ENCODE results near the gene SPRTN.

Gene SPRTN, protein sequence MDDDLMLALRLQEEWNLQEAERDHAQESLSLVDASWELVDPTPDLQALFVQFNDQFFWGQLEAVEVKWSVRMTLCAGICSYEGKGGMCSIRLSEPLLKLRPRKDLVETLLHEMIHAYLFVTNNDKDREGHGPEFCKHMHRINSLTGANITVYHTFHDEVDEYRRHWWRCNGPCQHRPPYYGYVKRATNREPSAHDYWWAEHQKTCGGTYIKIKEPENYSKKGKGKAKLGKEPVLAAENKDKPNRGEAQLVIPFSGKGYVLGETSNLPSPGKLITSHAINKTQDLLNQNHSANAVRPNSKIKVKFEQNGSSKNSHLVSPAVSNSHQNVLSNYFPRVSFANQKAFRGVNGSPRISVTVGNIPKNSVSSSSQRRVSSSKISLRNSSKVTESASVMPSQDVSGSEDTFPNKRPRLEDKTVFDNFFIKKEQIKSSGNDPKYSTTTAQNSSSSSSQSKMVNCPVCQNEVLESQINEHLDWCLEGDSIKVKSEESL

DNA sequence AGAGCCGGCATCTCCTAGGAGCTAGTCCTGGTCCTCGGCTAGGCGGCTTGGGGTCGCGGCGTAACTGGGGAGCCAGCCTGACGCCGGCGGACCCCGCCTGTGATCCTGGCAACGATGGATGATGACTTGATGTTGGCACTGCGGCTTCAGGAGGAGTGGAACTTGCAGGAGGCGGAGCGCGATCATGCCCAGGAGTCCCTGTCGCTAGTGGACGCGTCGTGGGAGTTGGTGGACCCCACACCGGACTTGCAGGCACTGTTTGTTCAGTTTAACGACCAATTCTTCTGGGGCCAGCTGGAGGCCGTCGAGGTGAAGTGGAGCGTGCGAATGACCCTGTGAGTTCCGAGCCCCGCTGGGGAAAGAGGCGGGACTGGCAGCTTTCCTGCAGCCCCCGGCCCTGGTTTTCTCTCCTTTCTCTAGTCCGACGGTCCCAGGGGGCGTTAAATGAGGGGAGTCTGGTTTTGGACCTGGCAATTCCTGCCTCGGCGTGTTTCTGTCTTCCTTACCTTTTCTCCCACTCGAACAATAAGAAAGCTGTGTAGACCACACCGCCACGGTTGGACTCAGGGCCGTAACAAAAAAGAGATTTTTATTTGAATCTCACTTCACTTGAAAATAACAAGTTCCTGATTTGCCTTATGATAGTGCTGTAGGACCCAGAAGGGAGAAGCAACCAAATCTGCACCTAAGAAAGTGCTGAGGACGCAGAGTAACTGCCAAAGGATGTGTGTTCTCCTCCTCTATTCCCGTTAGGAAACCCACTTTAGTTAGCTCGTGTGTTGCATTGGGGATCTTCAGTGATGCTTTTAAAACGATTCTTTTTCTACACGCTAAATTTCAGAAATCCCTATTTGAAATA, at the start of gene SPRTN:
Gene SPRTN, plus strand, starts transcription at position 24 of the 859 bp plus-strand sequence. Its CDS starts 91 bp downstream, at position 115.
- peak; percentile 95 for DNase-seq (ENCODE audit: insufficient read length, low spot score)
- FAIRE-seq, result peak; percentile 64

DNA sequence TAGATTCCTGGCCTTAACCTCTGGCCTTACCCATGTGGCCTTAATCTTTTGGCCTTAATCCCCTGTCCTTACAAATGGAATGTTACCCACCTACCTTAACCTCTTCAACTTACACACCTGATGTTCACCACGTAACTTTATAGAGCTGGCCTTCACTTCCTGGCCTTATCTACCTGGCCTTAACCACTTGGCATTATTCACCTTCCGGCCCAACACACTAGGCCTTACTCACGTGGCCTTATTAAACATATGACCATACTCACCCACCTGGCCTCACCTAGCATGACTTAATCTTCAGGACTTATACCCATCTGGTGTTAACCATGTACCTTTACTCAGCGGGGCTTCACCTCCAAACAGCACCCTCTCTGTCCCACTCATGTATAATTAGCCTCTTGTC, 42.2 kb upstream of the SPRTN start:
- DNase-seq (ENCODE audit: insufficient read length, low spot score) (no peak), FAIRE-seq (no peak)

DNA sequence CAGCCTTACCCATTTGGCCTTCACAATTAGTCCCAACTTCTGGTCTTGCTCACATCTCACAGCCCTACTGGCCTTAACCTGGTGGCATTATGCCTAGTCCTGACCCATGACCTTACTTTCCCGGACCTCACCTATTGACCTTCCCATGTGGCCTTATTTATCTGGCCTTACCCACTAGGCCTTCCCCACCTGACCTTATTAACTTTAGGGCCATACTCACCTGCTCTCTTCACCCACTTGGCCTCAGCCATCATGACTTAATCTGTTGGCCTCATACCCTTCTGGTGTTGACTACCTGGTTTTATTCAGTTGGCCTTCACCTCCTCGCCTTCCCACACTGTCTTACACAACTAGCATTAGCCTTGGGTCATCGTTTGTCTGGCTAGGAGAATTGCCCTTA, 36.1 kb upstream of the SPRTN start:
- FAIRE-seq, result no peak
- no peak for DNase-seq (ENCODE audit: insufficient read length, low spot score)

DNA sequence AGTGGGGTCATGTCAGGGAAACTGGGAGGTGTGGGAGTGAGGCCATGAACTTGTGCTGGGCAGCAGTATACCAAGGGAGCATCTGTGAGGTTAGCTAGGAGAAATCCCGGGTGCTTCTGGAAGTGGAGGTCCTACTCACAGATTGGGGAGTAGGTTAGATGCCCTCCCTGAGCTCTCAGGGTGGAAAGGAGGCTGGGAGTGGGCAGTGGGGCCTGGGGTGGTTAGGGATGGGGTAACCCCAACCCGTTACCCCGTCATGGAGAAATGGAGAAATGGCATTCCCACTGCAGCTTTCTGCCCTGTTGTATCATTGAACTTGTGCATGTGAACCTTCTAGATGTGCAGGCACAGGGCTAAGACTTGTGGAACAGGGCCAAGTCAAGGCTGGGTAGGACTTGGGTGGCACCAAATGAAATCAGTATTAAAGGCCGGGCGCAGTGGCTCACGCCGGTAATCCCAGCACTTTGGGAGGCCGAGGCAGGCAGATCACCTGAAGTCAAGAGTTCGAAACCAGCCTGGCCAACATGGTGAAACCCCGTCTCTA, 27.6 kb upstream of the SPRTN start:
- DNase-seq (ENCODE audit: insufficient read length, low spot score) (no peak), FAIRE-seq (no peak)

DNA sequence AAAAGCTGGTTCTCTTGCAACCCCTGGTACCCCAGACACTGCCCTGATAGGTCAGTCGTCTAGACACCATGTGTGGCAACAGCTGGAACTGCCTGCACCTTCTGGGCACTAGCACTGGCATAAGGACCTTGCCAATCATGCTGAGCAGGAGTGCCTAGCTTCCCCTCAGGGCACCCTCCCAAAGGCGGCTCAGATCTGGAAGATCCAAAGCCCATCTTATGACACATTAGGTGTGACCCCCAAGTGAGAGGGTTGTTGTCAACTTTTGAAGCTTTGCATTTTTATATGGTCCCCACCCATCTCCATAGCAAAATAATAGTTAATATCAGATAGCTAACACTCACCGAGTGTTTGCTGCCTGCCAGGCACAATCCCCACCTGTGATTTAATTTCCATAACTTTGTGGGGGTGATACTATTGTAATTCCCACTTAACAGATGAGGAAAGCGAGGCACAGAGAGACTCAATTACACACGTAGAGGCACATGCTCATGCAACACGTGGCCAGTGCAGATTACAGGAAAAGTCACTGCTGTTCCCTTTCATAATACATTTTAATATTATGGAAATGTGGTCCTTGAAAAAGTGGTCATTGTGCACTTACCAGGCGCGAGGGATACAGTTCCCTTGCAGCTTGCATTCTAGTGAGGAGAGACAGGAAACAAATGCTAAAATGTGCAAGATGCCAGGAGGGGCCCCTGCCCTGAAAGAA, 26.2 kb upstream of the SPRTN start:
- DNase-seq (ENCODE audit: insufficient read length, low spot score) (no peak), FAIRE-seq (no peak)

DNA sequence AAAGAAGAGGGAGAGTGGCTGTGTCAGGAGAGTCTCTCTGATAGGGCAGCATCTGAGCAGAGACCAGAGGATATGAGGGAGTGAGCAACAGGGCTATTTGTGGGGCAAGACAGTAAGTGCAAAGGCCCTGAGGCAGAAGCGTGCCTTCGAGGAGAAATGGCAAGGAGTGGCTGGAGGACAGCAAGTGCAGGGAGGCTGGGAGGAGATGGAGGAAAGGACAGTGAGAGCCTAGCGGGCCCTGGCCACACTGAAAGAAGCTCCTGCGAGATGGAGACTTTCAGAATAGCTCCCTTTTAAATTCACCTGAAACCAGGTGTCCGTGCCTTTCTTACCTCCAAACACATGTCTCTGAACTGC, 25.7 kb upstream of the SPRTN start:
- DNase-seq (ENCODE audit: insufficient read length, low spot score) (no peak), FAIRE-seq (no peak)

DNA sequence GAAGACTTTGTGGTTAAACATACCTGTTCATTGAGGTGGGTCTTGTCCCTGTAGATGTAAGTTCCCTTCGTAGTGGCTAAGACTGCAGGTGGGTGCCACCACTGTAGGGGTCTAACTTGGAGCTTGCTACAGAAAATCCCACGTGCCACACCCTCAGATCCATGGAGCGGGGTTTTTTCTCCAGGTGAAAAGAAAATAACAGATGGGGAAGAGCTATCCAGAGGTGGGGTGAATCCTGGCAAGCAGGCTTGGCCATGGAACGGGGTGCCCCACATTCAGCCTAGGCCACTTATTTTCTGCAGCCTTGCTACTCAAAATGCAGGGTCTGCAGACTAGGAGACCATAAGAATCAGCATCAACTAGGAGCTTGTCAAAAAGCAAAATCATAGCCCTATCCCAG, 24.4 kb upstream of the SPRTN start:
- DNase-seq (ENCODE audit: insufficient read length, low spot score), result no peak
- FAIRE-seq, result no peak

DNA sequence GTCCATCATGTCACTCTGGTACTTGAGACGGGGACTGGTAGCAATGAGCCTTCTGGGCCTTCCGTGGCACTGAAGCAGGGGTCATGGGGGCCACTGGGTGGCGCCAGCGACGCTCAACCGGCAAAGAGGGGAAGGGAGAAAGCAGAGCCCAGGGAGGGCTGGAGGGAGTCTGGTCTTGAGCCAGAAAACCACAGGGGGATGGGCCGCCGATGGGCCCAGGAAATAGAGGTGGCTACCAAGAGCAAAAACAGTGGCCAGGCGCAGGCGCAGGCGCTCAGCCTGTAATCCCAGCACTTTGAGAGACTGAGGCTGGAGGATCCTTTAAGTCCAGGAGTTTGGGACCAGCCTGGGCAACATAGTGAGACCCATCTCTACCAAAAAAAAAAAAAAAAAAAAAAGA, 22.2 kb upstream of the SPRTN start:
- peak; percentile 75 for FAIRE-seq
- peak; percentile 23 for DNase-seq (ENCODE audit: insufficient read length, low spot score)

DNA sequence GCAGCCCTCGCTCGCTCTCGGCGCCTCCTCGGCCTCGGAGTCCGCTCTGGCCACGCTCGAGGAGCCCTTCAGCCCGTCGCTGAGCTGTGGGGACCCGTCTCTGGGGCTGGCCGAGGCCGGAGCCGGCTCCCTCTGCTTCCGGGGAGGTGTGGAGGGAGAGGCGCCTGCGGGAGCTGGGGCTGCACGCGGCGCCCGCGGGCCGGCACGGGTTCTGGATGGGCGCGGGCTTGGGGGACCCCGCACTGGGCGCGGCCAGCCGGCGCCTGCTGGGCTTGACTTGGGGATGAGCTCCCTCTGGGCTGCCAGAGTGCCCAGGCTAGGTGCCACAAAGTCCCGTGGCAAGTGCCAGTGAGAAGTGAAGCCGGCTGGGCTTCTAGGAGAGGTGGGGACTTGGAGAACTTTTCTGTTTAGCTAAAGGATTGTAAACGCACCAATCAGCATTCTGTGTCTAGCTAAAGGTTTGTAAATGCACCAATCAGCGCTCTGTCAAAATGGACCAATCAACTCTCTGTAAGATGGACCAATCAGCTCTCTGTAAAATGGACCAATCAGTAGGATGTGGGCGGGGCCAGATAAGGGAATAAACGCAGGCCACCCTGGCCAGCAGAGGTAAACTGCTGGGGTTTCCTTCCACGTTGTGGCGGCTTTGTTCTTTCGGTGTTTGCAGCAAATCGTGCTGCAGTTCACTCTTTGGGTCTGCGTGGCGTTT, 20.6 kb upstream of the SPRTN start:
- FAIRE-seq (no peak), DNase-seq (ENCODE audit: insufficient read length, low spot score) (no peak)

DNA sequence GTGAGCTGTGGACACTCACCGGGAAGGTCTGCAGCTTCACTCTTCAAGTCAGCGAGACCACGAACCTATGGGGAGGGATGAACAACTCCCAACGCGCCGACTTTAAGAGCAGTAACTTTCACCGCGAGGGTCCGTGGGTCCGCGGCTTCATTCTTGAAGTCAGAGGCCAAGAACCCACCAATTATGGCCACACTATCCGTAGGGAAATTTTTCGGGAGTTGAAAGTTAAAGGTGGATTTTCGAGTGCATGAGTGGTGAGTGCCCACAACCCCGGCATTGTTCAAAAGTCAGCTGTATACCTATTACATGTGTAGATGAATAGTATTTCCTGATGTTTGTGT, 20.1 kb upstream of the SPRTN start:
- FAIRE-seq, result no peak
- no peak for DNase-seq (ENCODE audit: insufficient read length, low spot score)

DNA sequence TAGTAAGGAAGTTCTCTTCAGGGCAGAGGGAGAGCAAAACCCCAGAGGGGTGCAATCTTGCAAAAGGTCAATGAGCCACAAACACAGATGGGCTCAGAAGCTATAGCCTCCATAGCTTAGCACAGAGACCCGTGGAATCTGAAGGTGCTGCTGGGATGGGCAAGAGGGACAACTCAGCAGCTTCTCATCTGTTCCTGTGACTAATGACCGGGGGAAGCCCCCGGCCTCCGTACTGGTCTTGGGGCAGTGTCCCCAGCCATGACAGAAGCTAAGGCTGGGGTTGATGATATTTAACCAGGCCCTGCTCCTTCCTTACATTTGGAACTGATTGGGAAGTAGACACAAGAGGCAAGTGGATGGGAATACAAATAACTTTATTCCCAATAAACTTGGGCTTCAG, 19.5 kb upstream of the SPRTN start:
- DNase-seq (ENCODE audit: insufficient read length, low spot score) (no peak), FAIRE-seq (no peak)

DNA sequence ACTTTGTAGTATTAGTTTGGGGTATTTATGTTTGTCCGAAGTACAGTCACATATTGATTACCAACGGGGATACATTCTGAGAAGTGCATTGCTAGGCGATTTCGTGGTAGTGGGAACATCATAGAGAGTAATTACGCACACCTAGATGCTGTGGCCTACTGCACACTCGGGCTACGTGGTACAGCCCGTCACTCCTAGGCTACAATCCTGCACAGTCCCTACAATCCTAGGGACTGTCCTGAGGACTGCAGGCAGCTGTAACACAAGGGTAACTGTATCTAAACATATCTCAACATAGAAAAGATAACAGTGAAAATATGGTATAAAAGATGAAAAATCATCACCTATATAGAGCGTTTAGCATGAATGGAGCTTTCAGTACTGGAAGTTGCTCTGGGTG, 19.0 kb upstream of the SPRTN start:
- DNase-seq (ENCODE audit: insufficient read length, low spot score), result no peak
- no peak for FAIRE-seq

DNA sequence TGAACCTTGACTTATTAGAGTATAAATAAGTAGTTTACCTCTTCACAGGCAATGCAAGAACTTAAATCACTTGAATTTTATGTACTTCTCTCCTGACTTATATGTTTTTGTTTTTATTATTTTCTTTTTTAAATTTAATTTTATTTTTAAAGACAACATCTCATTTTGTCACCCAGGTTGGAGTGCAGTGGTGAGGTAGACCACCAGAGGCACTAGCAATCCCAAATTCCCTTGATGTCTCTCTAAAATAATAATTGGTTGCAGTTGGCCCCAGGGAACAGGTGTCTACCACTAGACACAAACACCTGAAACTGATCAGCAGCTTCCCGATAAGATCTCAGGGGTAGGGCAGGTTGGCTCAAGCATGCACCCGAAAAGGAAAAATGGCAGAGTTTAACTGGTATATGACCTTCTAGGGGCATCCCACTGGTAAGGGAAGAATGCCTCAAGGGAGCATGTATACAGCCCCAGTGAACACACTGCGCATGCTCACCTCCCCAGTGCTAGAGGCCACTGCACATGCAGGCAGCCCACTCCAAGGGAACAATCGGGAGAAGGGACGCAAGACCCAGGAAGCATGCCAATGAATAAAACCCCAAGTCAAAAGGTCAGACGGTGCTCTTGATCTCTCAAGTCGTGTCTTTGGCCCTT, 15.1 kb upstream of the SPRTN start:
- FAIRE-seq, result peak; percentile 26
- DNase-seq (ENCODE audit: insufficient read length, low spot score), result no peak

DNA sequence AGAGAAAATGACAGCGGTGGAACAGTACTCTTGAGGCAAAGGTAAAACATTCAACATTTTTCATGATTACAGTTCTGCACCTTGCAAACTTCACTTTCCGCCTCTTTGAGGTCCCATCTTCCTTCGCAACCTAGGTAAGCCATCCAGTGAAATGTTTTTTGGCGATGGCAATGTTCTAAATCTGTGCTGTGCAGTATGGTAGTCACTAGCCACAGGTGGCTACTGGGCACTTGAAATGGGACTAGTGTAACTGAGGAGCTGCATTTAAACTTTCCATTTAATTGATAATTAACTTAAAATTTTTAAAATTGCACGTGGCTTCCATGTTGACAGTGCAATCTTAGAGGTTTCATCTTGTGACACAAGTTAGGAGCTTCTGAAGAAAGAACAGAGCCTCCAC, 13.4 kb upstream of the SPRTN start:
- DNase-seq (ENCODE audit: insufficient read length, low spot score) (no peak), FAIRE-seq (no peak)

DNA sequence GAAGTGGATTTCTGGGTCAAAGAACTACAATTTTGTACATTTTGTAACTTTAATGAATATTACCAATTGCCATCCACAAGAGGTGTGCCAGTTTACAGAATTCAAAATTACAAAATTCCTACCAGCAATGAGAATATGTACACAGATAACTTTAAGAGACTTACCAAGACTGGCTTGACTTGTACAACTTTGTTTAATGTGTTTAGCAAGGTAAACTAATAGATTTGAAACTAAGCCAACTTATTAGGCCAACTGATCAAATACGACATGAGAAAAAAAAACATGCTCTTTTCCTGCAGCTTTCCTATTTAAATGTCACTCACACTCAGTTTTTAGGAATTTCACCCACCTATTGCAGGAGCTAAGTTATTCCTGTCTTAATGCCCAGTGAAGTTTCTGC, 11.8 kb upstream of the SPRTN start:
- DNase-seq (ENCODE audit: insufficient read length, low spot score), result no peak

DNA sequence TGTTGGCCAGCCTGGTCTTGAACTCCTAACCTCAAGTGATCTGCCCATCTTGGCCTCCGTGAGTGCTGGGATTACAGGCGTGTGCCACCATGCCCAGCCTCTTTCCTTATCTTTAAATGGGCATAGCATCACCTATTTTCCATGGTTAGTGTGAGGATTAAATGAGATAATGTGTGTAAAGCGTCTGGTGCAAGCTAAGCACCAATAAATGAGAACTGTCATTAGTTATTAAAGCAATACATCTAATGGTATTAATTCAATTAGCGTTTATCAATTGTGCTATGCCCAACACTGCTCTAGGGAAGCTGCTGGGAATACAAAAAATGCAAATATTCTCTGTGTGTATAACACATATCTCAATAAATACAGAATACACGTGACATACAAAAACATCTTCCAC, 10.5 kb upstream of the SPRTN start:
- DNase-seq (ENCODE audit: insufficient read length, low spot score) (no peak), FAIRE-seq (no peak)

More for the DNA sequence above, 11.8 kb upstream of the SPRTN start:
- FAIRE-seq, result no peak

DNA sequence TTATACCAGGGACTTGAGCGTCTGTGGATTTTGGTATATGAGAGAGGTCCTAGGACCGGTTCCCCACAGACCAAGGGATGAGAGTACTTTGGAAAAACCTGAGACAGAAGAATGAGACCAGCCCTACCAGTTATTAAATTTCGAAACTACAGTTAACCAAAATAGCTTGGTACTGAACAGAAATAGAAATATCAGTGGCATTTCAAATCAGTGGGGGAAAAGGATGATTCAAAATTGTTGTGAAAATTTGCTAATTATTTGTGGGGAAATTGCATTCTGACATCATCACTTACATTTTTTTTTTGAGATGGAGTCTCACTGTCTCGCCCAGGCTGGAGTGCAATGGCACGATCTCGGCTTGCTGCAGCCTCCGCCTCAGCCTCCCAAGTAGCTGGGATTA, 8.6 kb upstream of the SPRTN start:
- FAIRE-seq, result no peak

DNA sequence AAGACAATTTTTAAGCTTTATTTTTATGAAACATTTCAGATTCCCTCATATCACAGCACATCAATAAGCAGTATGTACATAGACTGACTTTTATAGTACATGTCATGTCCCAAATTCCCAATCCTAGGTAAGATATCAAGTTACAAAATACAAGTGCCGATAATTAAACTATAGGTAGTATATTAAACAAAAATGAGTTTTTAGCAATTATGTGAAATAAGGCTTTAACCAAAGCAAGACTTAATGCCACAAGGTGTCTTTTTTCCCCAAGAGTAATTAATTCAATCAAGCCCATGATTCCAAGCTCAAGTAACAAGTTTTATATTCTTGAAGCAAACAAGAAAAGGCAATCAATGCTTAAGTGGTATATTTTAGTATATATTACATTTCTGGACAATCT, 5.3 kb upstream of the SPRTN start:
- no peak for FAIRE-seq
- DNase-seq (ENCODE audit: insufficient read length, low spot score), result no peak

More for the DNA sequence above, 8.6 kb upstream of the SPRTN start:
- no peak for DNase-seq (ENCODE audit: insufficient read length, low spot score)

DNA sequence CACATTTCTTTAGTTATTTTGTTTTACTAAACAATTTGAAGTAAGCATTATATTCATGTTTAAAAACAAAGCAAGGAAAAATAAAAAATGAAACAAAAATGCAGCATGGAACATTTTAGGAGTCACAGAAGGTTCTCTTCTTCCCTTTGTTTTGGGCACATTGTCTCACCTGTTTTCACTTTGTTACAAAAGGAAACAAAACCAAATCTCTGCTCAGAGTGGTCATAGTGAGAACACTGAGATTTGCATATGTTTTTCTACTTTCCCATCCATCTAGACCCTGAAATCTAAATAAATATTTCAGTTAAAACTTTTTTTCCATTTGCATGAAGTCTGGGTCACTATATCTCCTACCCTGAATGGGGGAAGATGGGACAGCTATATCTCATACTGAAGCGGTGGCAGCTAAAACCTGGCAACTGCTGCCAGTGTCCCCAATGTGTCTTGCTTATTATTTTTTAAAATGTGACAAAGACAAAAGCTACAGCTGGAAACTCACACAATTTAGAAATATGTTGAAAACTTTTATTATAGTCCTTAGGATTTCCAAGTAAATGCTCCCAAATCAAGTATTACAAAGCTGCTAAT, 3.9 kb upstream of the SPRTN start:
- FAIRE-seq (no peak), DNase-seq (ENCODE audit: insufficient read length, low spot score) (no peak)

DNA sequence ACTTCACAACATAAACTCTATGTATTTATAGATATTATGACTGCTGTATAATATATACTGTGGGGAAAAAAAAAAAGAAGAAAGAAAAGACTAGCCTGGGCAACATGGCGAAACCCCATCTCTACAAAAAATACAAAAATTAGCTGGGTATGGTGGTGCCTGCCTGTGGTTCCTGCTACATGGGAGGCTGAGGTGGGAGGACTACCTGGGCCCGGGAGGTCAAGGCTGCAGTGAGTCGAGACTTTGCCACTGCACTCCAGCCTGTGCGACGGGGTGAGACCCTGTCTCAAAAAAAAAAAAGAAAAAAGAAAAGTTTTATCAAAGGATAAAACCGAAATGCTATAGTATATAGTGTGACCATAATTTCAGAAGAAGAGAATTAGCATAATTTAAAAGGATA, 3.1 kb upstream of the SPRTN start:
- no peak for FAIRE-seq
- DNase-seq (ENCODE audit: insufficient read length, low spot score), result no peak

All from HTR-8/SVneo (cell line).